Mesendoderm (in vitro differentiated cells): ENCODE measurements around the gene AIP.
A peak's percentile ranks its signal among the peaks of the same experiment; 100 is the strongest.

ENCODE experiments used
- DNase-seq: peaks from one replicate; pipeline ENCODE4 v3.0.0; 2013
- H2AK5ac ChIP-seq: 2 replicates; pipeline ENCODE4 v1.6.1; 2013; ENCODE audit warnings: low read length, inconsistent platforms
- H2BK120ac ChIP-seq: 2 replicates; pipeline ENCODE4 v1.6.1; 2013; ENCODE audit warnings: low read depth, mild to moderate bottlenecking, low read length, moderate library complexity, mixed read lengths
- H2BK15ac ChIP-seq: replicated peaks from 2 replicates; pipeline ENCODE4 v1.6.1; 2013; ENCODE audit warnings: low read depth, mild to moderate bottlenecking, moderate library complexity
- H2BK5ac ChIP-seq: 2 replicates; pipeline ENCODE4 v1.6.1; 2013; ENCODE audit warnings: low read length, inconsistent platforms
- H3K18ac ChIP-seq: 2 replicates; pipeline ENCODE4 v1.6.1; 2013; ENCODE audit warnings: mild to moderate bottlenecking, low read length, mixed read lengths
- H3K23ac ChIP-seq: one replicate; pipeline ENCODE4 v1.6.1; 2013; ENCODE audit warnings: low read length
- H3K27ac ChIP-seq: 2 replicates; pipeline ENCODE4 v1.5.1; 2013; ENCODE audit warnings: low read depth, mild to moderate bottlenecking, inconsistent platforms, low read length, moderate library complexity
- H3K27me3 ChIP-seq: 2 replicates; pipeline ENCODE4 v1.6.1; 2013; ENCODE audit warnings: low read length, control low read depth, mild to moderate bottlenecking, inconsistent platforms; ENCODE audit not compliant: insufficient read depth, poor library complexity
- H3K36me3 ChIP-seq: 2 replicates; pipeline ENCODE4 v1.6.1; 2013; ENCODE audit warnings: low read length, inconsistent platforms; ENCODE audit not compliant: control insufficient read depth, insufficient read depth
- H3K4ac ChIP-seq: one replicate; pipeline ENCODE4 v1.6.1; 2013; ENCODE audit warnings: low read depth, mild to moderate bottlenecking, low read length, moderate library complexity
- H3K4me1 ChIP-seq: 2 replicates; pipeline ENCODE4 v1.6.1; 2013; ENCODE audit warnings: low read depth, low read length, inconsistent platforms; ENCODE audit not compliant: control insufficient read depth
- H3K4me2 ChIP-seq: 2 replicates; pipeline ENCODE4 v1.6.1; 2013; ENCODE audit warnings: low read length
- H3K4me3 ChIP-seq: 2 replicates; pipeline ENCODE4 v1.5.1; 2013; ENCODE audit warnings: mild to moderate bottlenecking, low read length
- H3K56ac ChIP-seq: one replicate; pipeline ENCODE4 v1.6.1; 2013; ENCODE audit warnings: low read length
- H3K79me1 ChIP-seq: 2 replicates; pipeline ENCODE4 v1.6.1; 2013; ENCODE audit warnings: low read length, inconsistent platforms
- H3K79me2 ChIP-seq: 2 replicates; pipeline ENCODE4 v1.6.1; 2013; ENCODE audit warnings: mild to moderate bottlenecking, low read length; ENCODE audit not compliant: control insufficient read depth, insufficient read depth
- H3K9ac ChIP-seq: 2 replicates; pipeline ENCODE4 v1.6.1; 2013; ENCODE audit warnings: low read length, inconsistent platforms
- H4K5ac ChIP-seq: one replicate; pipeline ENCODE4 v1.6.1; 2013; ENCODE audit warnings: low read length
- H4K8ac ChIP-seq: one replicate; pipeline ENCODE4 v1.6.1; 2013; ENCODE audit warnings: low read depth, mild to moderate bottlenecking, control low read depth, low read length, moderate library complexity
- WGBS: extraction: QIAGEN DNeasy Blood & Tissue Kit; methylation state at CpG from one replicate; pipeline ENCODE4 v1.1.7; 2013; ENCODE audit warnings: low lambda C conversion rate, missing lambda C conversion rate; ENCODE audit not compliant: insufficient coverage; ENCODE audit errors: extremely low coverage; 5-methylcytosine and 5-hydroxymethylcytosine counted together

Gene AIP

DNA sequence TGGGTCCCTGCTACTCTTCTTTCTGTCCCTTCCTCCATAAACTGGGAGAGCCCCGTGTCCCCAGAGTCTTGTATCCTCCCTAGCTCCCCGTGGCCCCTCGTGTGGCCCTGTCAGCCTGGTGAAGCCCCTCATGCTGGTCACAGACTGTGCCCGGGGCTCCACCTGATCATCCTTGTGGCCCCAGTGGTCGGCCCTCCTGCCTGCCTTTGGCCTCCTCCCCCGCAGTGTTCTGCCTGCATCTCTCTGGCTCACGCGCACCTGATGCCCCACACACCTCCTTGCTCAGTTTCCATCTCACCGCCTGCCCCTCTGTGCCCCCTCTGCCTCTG lies 41.6 kb downstream of the AIP start:
- H3K79me2 ChIP-seq, result no peaks in the 10 kb centered on the region
- no peak overlapping the region for H3K4ac ChIP-seq
- no peak overlapping the region for H3K27ac ChIP-seq
- no peak overlapping the region for H4K8ac ChIP-seq
- no peaks in the 10 kb centered on the region for H3K27me3 ChIP-seq
- H3K56ac ChIP-seq, result no peak overlapping the region
- H3K4me1 ChIP-seq, result no peaks in the 10 kb centered on the region
- no peaks in the 10 kb centered on the region for H3K36me3 ChIP-seq
- H2BK120ac ChIP-seq, result no peak overlapping the region
- H3K9ac ChIP-seq, result no peak overlapping the region
- WGBS, result no CpG with 5 or more reads among the region's 9 CpGs
- H3K79me1 ChIP-seq, result no peaks in the 10 kb centered on the region
- no peak overlapping the region for H3K4me3 ChIP-seq
- H3K23ac ChIP-seq, result no peak overlapping the region
- no peak overlapping the region for H2BK5ac ChIP-seq
- no peak overlapping the region for H3K4me2 ChIP-seq
- H4K5ac ChIP-seq, result no peak overlapping the region
- H2AK5ac ChIP-seq, result no peak overlapping the region
- no peak overlapping the region for H3K18ac ChIP-seq
- H2BK15ac ChIP-seq, result no peak overlapping the region
- DNase-seq, result no peak

DNA sequence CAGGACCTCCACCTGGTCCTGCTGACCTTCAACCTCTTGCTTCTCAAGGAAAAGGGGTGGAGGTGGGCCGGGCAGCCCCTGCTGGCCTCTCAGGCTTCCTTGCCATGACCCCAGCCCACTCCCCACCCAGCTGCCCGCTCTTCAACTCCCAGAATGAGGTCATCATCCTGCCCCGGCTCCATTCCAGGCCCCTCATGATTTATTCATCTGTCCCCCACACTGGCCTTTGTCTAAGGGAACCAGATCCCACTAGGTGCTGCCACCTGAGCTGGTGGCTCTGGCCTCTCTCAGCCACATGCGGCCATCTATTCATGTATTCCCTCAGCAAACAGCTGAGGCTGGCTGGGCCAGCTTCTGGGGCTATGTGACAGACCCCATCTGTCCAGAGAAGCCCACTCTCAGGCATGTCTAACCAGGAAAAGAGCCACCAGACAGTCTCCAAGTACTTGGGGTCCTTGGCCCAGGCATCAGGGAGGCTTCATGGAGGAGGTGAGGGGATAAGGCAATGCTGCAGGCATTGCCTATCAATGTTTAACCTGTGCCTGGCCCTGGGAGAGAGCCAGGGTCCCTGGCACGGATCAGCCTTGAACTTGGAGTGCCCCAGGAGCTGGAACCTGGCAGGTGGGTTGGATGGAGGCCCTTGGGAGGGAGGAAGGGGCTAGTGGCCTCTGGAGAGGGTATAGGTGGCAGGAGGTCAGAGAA lies 42.6 kb downstream of the AIP start:
- Histone ChIP-seq H3K36me3 (no peaks in the 10 kb centered on the region), H2BK15ac (no peak overlapping the region), H2AK5ac (no peak overlapping the region), H3K27me3 (no peaks in the 10 kb centered on the region), H3K4me1 (no peaks in the 10 kb centered on the region), H3K79me2 (no peaks in the 10 kb centered on the region), H3K4me2 (no peak overlapping the region), H3K23ac (no peak overlapping the region), H4K8ac (no peak overlapping the region), H2BK120ac (no peak overlapping the region), H3K4me3 (no peak overlapping the region), H2BK5ac (no peak overlapping the region), H3K56ac (no peak overlapping the region), H3K27ac (no peak overlapping the region), H3K4ac (no peak overlapping the region), H3K18ac (no peak overlapping the region), H3K9ac (no peak overlapping the region), H4K5ac (no peak overlapping the region), H3K79me1 (no peaks in the 10 kb centered on the region)
- no peak for DNase-seq
- no CpG with 5 or more reads among the region's 5 CpGs for WGBS

DNA sequence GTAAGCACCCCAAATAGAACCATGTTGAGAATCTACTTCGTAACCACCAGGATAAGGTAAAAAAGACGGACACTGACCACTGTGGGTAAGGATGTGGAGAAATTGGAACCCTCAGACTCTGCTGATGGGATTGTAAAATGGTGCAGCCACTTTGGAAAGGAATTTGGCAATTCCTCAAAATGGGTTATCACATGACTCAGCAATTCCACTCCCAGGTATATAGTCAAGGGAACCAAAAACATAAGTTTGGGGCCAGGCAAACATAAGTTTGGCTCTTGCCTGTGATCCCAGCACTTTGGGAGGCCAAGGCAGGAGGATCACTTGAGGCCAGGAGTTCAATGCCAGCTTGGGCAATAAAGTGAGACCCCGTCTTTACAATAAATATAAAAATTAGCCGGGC lies 45.5 kb downstream of the AIP start:
- no peak for DNase-seq
- Histone ChIP-seq H3K56ac (no peak overlapping the region), H3K18ac (no peak overlapping the region), H3K23ac (no peak overlapping the region), H3K9ac (no peak overlapping the region), H2BK120ac (no peak overlapping the region), H2AK5ac (no peak overlapping the region), H2BK5ac (no peak overlapping the region), H2BK15ac (no peak overlapping the region), H3K4ac (no peak overlapping the region), H3K4me2 (no peak overlapping the region), H3K4me3 (no peak overlapping the region), H3K79me2 (no peaks in the 10 kb centered on the region), H3K36me3 (no peaks in the 10 kb centered on the region), H3K27ac (no peak overlapping the region), H3K4me1 (no peaks in the 10 kb centered on the region), H4K8ac (no peak overlapping the region), H3K27me3 (no peaks in the 10 kb centered on the region), H3K79me1 (no peaks in the 10 kb centered on the region), H4K5ac (no peak overlapping the region)
- WGBS, result no CpG with 5 or more reads among the region's 4 CpGs

DNA sequence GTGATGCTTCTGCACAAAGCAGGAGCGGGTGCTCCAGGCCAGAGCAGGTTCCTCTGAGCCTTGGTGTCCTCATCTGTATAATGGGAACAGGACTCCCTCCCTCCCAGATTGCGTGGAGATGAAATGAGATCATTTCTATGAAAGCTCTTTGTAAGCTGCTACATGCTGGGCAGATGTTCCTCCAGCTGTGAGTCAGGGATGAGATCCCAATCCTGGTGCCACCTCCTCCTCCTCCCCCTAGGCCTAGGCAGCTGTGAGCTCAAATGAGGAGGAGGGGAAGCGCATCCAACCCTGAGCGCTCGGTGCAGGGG lies 47.4 kb downstream of the AIP start:
- no peak overlapping the region for H3K4me3 ChIP-seq
- H4K5ac ChIP-seq, result no peak overlapping the region
- H4K8ac ChIP-seq, result no peak overlapping the region
- no peaks in the 10 kb centered on the region for H3K36me3 ChIP-seq
- no peak overlapping the region for H3K23ac ChIP-seq
- no peak overlapping the region for H2BK15ac ChIP-seq
- H3K4me1 ChIP-seq, result no peaks in the 10 kb centered on the region
- H3K18ac ChIP-seq, result no peak overlapping the region
- no peaks in the 10 kb centered on the region for H3K27me3 ChIP-seq
- H3K79me1 ChIP-seq, result no peaks in the 10 kb centered on the region
- no peak overlapping the region for H3K4me2 ChIP-seq
- H3K27ac ChIP-seq, result no peak overlapping the region
- no peak overlapping the region for H2AK5ac ChIP-seq
- no peak overlapping the region for H3K4ac ChIP-seq
- H2BK5ac ChIP-seq, result no peak overlapping the region
- WGBS, result no CpG with 5 or more reads among the region's 5 CpGs
- no peak overlapping the region for H3K56ac ChIP-seq
- H3K79me2 ChIP-seq, result no peaks in the 10 kb centered on the region
- no peak overlapping the region for H3K9ac ChIP-seq
- H2BK120ac ChIP-seq, result no peak overlapping the region
- DNase-seq, result no peak

DNA sequence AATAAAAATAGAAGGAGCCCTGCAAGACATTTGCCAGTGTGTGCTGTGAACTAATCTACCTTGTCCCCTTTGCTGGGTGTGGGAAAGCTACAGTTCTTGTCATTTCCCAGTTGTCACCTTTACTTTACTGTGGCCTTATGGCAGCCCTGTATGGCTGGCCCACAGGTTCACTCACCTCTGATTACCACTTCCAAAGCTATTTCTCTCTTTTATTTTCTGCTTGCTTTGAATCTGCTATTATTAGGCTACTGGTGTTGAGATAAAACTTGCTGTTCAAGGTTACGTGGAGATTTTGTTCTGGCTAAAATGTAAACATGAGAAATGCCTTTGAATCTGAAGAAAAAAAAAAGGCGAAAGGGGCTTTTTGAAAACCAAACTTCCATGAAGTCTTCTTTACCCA lies 50.1 kb downstream of the AIP start:
- no CpG with 5 or more reads among the region's 2 CpGs for WGBS
- H3K4me2 ChIP-seq, result no peak overlapping the region

DNA sequence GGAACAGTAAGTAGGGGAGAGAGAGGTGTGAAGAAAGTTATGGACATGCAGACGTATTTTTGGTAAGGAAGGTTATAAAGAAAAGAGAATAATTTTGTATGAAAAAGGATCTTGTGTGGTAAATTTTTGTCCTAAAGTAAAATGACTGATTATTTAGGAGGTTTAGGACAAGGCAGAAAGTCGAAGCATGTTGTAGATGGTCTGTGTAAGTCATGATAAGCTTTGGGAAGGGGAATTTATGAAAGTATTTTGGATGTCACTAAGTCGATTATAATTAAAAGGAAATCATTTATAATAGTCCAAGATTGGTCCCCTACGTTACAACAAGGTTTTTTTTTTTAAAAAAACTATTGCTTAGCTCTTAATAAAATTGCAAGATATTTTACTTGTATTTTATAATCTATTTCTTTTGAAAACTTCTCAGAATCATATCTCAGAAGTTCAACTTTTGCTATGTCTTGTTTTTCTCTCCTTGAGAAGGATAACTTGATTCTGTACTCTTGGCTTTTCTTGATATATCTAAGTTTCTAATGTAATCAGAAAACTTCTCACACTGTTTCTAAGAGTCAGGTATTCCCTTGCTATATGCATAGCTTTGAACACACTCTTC lies 51.3 kb downstream of the AIP start:
- no peak overlapping the region for H4K8ac ChIP-seq
- H3K56ac ChIP-seq, result no peak overlapping the region
- H3K4me1 ChIP-seq, result no peaks in the 10 kb centered on the region
- no peak overlapping the region for H3K27ac ChIP-seq
- no peak overlapping the region for H3K4ac ChIP-seq
- H3K27me3 ChIP-seq, result no peaks in the 10 kb centered on the region
- H3K79me2 ChIP-seq, result no peaks in the 10 kb centered on the region
- 100% methylated on average over 1 of the region's 4 CpGs for WGBS
- no peaks in the 10 kb centered on the region for H3K79me1 ChIP-seq
- H2BK5ac ChIP-seq, result no peak overlapping the region
- no peaks in the 10 kb centered on the region for H3K36me3 ChIP-seq
- no peak overlapping the region for H3K4me2 ChIP-seq
- no peak overlapping the region for H4K5ac ChIP-seq
- no peak overlapping the region for H3K9ac ChIP-seq
- H3K23ac ChIP-seq, result no peak overlapping the region
- no peak overlapping the region for H3K18ac ChIP-seq
- no peak overlapping the region for H2BK15ac ChIP-seq
- no peak overlapping the region for H2BK120ac ChIP-seq
- no peak overlapping the region for H2AK5ac ChIP-seq
- H3K4me3 ChIP-seq, result no peak overlapping the region
- peak; percentile 46 for DNase-seq

More for the DNA sequence above, 50.1 kb downstream of the AIP start:
- no peaks in the 10 kb centered on the region for H3K4me1 ChIP-seq
- H3K79me1 ChIP-seq, result no peaks in the 10 kb centered on the region
- H4K8ac ChIP-seq, result no peak overlapping the region
- H3K9ac ChIP-seq, result no peak overlapping the region
- no peaks in the 10 kb centered on the region for H3K36me3 ChIP-seq
- no peak overlapping the region for H2BK5ac ChIP-seq
- H3K4me3 ChIP-seq, result no peak overlapping the region
- no peak overlapping the region for H2BK15ac ChIP-seq
- no peak overlapping the region for H3K56ac ChIP-seq
- no peak overlapping the region for H3K23ac ChIP-seq
- H3K18ac ChIP-seq, result no peak overlapping the region
- DNase-seq, result no peak
- no peaks in the 10 kb centered on the region for H3K79me2 ChIP-seq
- no peaks in the 10 kb centered on the region for H3K27me3 ChIP-seq
- H3K27ac ChIP-seq, result no peak overlapping the region
- H3K4ac ChIP-seq, result no peak overlapping the region
- H2BK120ac ChIP-seq, result no peak overlapping the region
- H4K5ac ChIP-seq, result no peak overlapping the region
- no peak overlapping the region for H2AK5ac ChIP-seq
